HG03460 (cell line): Measurements from ENCODE around the gene HNMT.
"Not testable (repeated sequence)": the region's sequence is repeated elsewhere in the genome, so short reads cannot be mapped to it uniquely, and the experiment has no call there.

Experiments used
- ATAC-seq: cut with Tn5 transposase; IDR thresholded peaks from one replicate; pipeline ENCODE4 v1.9.1; 2021; ENCODE audit not compliant: unreplicated experiment

The HNMT gene

GRCh38 chr2:137973280-137973679, 9.0 kb downstream of the HNMT start:
- ATAC-seq: no peak

- ATAC-seq: no peak
Measured at GRCh38 chr2:137975280-137976271, 11.3 kb downstream of the HNMT start.

- ATAC-seq: no peak
Measured at GRCh38 chr2:137976274-137976673, 12.0 kb downstream of the HNMT start.

- no peak for ATAC-seq
Measured at GRCh38 chr2:137977790-137978189, 13.5 kb downstream of the HNMT start.

GRCh38 chr2:137980459-137980858, 16.2 kb downstream of the HNMT start:
- ATAC-seq: no peak

GRCh38 chr2:137981112-137981656, 16.9 kb downstream of the HNMT start:
- ATAC-seq: no peak

- no peak for ATAC-seq
Measured at GRCh38 chr2:137983581-137983980, 19.3 kb downstream of the HNMT start.

- ATAC-seq: no peak
Measured at GRCh38 chr2:137986268-137986667, 22.0 kb downstream of the HNMT start.

- ATAC-seq: no peak
Measured at GRCh38 chr2:137987011-137987410, 22.7 kb downstream of the HNMT start.

- no peak for ATAC-seq
Measured at GRCh38 chr2:137991078-137991477, 26.8 kb downstream of the HNMT start.

- no peak for ATAC-seq
Measured at GRCh38 chr2:137992039-137992646, 27.9 kb downstream of the HNMT start.

GRCh38 chr2:137993715-137994476, 29.6 kb downstream of the HNMT start:
- not testable (repeated sequence) for ATAC-seq

- not testable (repeated sequence) for ATAC-seq
Measured at GRCh38 chr2:137995368-137995767, 31.1 kb downstream of the HNMT start.

- not testable (repeated sequence) for ATAC-seq
Measured at GRCh38 chr2:137996158-137996557, 31.9 kb downstream of the HNMT start.

GRCh38 chr2:137997733-137998132, 33.5 kb downstream of the HNMT start:
- ATAC-seq: no peak

- ATAC-seq: no peak
Measured at GRCh38 chr2:137998503-137998902, 34.2 kb downstream of the HNMT start.

- no peak for ATAC-seq
Measured at GRCh38 chr2:137999273-137999672, 35.0 kb downstream of the HNMT start.

GRCh38 chr2:138000009-138000408, 35.7 kb downstream of the HNMT start:
- no peak for ATAC-seq

GRCh38 chr2:138000796-138001195, 36.5 kb downstream of the HNMT start:
- ATAC-seq: no peak

GRCh38 chr2:138003411-138003810, 39.1 kb downstream of the HNMT start:
- ATAC-seq: no peak

- no peak for ATAC-seq
Measured at GRCh38 chr2:138007431-138007830, 43.2 kb downstream of the HNMT start.
